HG03039 (cell line): ENCODE results near the gene DLEC1.

ENCODE experiments used
- ATAC-seq: cut with Tn5 transposase; IDR thresholded peaks from one replicate; pipeline ENCODE4 v1.9.1; 2021; ENCODE audit warnings: mild to moderate bottlenecking, moderate library complexity; ENCODE audit not compliant: unreplicated experiment

Gene DLEC1

GRCh38 chr3:38105525-38105924 is 66.5 kb downstream of the DLEC1 start:
- ATAC-seq: no peak

GRCh38 chr3:38107911-38108648 is 69.1 kb downstream of the DLEC1 start:
- ATAC-seq: no peak

- ATAC-seq: no peak
These were observed 69.9 kb downstream of the DLEC1 start for GRCh38 chr3:38108649-38109579.

- no peak for ATAC-seq
These were observed 70.7 kb downstream of the DLEC1 start for GRCh38 chr3:38109580-38110313.

GRCh38 chr3:38110314-38111050 is 71.5 kb downstream of the DLEC1 start:
- ATAC-seq: no peak

GRCh38 chr3:38111201-38111600 is 72.2 kb downstream of the DLEC1 start:
- ATAC-seq: no peak

- no peak for ATAC-seq
These were observed 72.8 kb downstream of the DLEC1 start for GRCh38 chr3:38111696-38112377.

GRCh38 chr3:38112378-38112761 is 73.4 kb downstream of the DLEC1 start:
- no peak for ATAC-seq

- no peak for ATAC-seq
These were observed 75.3 kb downstream of the DLEC1 start for GRCh38 chr3:38114052-38114874.

GRCh38 chr3:38114875-38115644 is 76.1 kb downstream of the DLEC1 start:
- ATAC-seq: no peak

- no peak for ATAC-seq
These were observed 76.8 kb downstream of the DLEC1 start for GRCh38 chr3:38115645-38116427.

GRCh38 chr3:38116471-38117162 is 77.6 kb downstream of the DLEC1 start:
- ATAC-seq: no peak

GRCh38 chr3:38117163-38117716 is 78.2 kb downstream of the DLEC1 start:
- no peak for ATAC-seq

GRCh38 chr3:38117748-38118420 is 78.9 kb downstream of the DLEC1 start:
- ATAC-seq: peak; percentile 65

- no peak for ATAC-seq
These were observed 79.6 kb downstream of the DLEC1 start for GRCh38 chr3:38118421-38119247.

GRCh38 chr3:38119248-38119544 is 80.2 kb downstream of the DLEC1 start:
- no peak for ATAC-seq
